ENCODE results near the gene RFT1.

Gene RFT1

DNA sequence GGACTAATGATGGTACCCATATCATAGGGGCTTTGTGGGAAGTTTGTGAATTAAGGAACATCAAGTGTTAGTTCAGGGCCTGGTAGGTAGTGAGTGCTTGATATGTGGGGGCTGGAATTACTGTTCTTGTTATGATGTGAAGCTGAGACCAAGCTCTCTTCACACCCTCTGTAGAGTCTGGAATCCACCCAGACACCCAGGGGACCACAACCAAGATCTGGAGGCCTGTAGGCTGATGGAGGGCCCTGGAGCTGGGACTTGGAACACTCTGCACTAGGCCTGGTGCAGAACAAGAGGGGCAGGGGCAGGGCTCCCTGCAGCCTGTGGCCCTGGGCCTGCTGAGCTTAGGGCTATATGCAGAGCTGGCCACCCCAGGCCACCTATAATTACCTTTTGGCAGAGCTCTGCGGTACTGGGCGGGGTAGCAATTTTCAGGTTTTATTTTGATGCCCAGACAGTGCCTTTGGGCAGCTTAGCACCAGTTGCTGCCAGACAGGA, 17.7 kb upstream of the RFT1 start:
- DNase-seq = no peak

GRCh38 chr3:53147151-53147902, 17.1 kb upstream of the RFT1 start:
- no peak for DNase-seq

DNA sequence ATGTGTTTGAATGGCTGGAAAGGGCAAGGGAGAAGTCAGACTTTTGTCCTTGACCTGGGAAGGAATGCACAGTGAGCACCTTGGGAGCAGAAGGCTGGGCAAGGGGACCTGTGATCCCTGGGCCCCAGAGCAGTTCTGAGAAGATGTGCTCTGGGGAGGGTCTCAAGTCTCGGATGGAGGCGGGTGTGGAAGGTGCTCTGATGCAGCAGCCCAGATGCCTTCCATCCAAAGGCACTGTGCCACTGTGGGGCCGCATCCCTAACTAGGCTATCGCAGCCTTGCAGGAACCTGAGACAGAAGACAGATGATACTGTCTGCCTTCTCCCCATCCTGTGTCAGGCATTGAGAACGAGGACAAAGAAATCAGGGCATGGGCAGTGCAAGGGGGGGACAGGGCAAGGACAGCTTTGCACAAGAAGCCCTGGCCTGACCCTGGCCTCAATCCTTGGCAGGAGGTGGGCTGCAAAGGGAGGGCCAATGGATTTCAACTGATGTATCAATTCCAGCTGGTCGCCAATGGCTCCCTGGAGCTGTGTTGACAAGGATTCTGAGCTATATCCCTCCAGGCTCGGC, 16.2 kb upstream of the RFT1 start:
- DNase-seq = no peak

- DNase-seq = no peak
Measured at GRCh38 chr3:53145713-53146080, 15.5 kb upstream of the RFT1 start.

GRCh38 chr3:53144862-53145712, 14.9 kb upstream of the RFT1 start:
- DNase-seq = no peak

DNA sequence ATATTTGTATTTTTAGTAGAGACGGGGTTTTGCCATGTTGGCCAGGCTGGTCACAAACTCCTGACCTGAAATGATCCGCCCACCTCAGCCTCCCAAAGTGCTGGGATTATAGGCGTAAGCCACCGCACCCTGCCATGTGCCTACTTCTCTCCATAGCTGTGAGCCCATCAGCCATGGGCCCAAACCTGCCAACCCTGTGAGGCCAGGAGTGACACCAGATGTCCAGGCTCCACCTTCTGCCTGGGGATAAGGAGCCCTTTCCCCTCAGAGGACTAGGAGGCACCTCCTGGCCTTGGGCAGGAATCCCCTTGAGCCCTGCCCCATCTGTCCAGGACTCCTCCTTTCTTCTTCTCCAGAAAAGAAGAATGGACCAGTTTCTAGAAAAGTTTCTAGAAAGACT, 14.2 kb upstream of the RFT1 start:
- DNase-seq = no peak

DNA sequence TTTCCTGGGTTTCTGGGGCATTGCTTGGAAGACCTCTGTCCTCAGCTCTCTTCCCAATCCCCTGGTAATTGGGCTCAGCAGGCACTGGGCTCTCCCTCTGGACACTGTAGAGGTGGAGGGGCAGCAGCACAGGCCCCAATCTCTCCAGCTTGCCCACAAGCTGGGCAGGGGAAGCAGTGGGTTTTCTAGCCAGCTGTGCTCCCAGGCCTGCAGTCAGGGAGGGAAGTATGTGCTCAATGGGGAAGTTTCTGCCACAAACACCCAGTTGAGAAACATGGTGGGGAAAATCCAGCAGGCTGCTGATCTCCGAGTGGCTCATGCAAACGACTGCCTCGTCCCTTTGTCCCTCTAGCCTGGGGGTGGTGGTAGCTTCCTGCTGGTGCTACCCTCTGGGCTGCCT, 12.8 kb upstream of the RFT1 start:
- no peak for DNase-seq

GRCh38 chr3:53140847-53141845, 10.9 kb upstream of the RFT1 start:
- DNase-seq = no peak

DNA sequence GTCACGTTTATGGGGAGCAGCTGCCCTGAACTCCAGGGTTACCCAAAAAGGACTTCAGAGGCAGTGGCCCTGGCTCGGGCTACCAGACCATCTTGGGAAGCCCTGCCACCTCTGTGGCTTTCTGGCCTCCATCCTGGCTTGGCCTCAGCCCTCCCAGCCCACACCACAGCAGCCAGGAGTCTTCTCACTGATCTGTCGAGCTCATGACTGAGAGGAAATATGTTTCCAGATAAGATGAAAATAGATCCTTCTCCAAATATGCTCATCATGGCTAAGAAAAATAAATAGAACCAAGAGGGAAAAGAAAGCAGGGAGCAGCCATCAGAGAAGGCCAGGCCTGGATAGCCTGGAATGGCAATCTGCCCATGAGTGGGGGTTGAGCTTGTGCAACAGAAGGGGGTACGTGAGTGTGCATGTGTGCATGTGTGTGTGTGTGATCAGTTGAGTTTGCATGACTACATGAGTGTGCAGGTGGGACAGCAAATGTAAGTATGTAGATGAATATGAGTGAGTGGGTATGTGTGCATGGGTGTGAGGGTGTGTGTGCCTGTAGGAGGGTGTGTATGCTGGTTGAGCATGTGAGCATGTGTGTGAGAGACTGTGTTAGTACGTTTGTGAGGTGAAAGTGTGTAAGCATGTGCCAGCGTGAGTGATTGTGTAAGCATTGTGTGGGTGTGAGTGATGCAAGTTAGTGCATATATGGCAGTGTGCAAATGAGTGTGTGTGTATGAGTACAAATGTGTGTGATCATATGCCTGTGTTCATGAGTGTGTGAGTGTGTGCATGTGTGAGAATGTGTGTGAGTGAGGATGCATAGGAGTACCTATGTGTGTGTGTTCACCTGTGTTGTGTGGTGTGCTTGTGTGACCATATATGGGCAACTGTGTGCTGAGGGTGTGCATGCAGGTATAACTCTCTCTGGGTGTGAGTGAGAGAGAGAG, 9.9 kb upstream of the RFT1 start:
- DNase-seq = no peak

- DNase-seq = no peak
Measured at GRCh38 chr3:53137835-53138446, 7.7 kb upstream of the RFT1 start.

- DNase-seq = no peak
Measured at GRCh38 chr3:53137221-53137620, 7.0 kb upstream of the RFT1 start.

- DNase-seq = peak; percentile 31
Measured at GRCh38 chr3:53134631-53135232, 4.5 kb upstream of the RFT1 start.

- no peak for DNase-seq
Measured at GRCh38 chr3:53132347-53132746, 2.1 kb upstream of the RFT1 start.

DNA sequence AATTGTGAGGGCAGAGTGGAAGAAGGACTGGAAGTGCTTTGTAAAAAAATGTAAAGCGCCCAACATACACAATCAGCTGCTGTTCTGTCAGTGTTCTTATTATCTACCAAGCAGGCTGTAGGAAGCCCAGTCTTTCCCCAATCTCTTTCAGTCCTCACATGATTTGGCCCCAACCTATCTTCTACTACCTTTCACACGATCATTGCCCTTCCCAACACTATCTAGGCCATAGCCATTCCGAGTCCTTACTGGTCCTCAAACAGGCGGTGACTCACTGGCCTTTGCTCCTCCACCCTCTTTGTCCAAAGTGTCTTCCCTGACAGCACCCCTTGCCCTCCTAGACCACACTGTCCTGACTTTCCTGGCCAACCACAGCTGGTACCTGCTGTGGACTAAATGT, 861 bp upstream of the RFT1 start:
- no peak for DNase-seq

DNA sequence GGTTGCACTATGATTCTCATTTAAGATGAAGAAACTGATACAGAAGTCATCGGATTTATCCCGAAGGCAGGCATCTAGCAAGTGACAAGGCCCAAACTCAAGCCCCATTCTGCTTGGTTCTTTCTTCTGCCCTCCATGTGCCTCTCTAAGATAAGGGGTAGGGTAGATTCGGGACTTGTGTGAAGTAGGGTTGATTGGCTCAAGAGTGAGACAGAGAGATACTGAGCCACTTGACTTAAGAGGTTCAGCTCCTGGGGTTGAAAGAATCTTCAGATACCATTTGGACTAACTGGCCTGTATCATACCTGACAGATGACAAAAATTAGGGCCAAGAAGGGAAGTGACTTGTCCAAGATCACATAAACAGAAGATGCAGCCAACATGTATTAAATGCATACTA, 891 bp downstream of the RFT1 start:
- no peak for DNase-seq

GRCh38 chr3:53126601-53127000, 3.6 kb downstream of the RFT1 start:
- no peak for DNase-seq

- DNase-seq = no peak
Measured at GRCh38 chr3:53123953-53124352, 6.3 kb downstream of the RFT1 start.

DNA sequence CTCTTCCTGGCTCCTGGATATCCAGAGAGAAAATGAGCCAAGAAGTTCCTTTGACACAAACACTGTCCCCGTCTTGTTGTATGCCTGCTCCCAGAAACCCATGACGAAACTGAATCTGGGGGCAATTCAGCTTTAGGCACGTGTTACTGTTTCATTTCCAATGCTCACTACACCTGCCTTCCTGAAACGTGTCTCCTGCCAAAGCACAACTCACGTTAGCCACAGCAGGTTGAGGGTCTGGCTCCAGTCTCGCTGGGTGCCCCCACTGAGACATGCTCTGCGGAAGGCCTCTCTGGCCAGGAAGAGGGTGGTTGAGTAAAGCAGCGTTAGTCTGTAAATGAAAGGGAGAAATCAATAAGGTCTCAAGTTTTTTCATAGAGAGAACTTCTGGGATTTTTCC, 6.7 kb downstream of the RFT1 start:
- no peak for DNase-seq

- no peak for DNase-seq
Measured at GRCh38 chr3:53122933-53123305, 7.3 kb downstream of the RFT1 start.

- DNase-seq = no peak
Measured at GRCh38 chr3:53122255-53122932, 7.8 kb downstream of the RFT1 start.
